Omental fat pad (tissue), 4 donors: ENCODE measurements around the gene PPP4R3A. TPM values are rescaled to one million over a fixed set of nuclear protein-coding genes. Genes with fewer than 3 reads are reported as not detected.

Experiments used
- ATAC-seq: fragments of 150-250 bp; one replicate; pipeline ENCODE4 v1.9.1; 2016; ENCODE audit warnings: mild to moderate bottlenecking, moderate library complexity; ENCODE audit not compliant: low FRiP score
- DNase-seq: peaks from one replicate; pipeline ENCODE4 v3.0.0-alpha.2; 2019; ENCODE audit warnings: low spot score
- total RNA-seq, 4 donors: library from RNA; depleted of rRNA; stranded (reverse); fragments of >200 nt; gene quantifications; one replicate each; pipeline ENCODE4 v1.1.0, GENCODE V29; 2016
- TF ChIP-seq, protein P1 (sequence below), 3 donors: fragments of 450-650 bp; IDR thresholded peaks; one replicate each; pipeline ENCODE4 v1.5.1; 2016 to 2017; ENCODE audit warnings: antibody characterized with exemption in 3 of 3, mild to moderate bottlenecking in 3 of 3, moderate library complexity in 2 of 3

The PPP4R3A gene
- total RNA-seq, 4 donors from 2014 or later, result 55.2 to 87.1 (median 79.5) TPM

DNA sequence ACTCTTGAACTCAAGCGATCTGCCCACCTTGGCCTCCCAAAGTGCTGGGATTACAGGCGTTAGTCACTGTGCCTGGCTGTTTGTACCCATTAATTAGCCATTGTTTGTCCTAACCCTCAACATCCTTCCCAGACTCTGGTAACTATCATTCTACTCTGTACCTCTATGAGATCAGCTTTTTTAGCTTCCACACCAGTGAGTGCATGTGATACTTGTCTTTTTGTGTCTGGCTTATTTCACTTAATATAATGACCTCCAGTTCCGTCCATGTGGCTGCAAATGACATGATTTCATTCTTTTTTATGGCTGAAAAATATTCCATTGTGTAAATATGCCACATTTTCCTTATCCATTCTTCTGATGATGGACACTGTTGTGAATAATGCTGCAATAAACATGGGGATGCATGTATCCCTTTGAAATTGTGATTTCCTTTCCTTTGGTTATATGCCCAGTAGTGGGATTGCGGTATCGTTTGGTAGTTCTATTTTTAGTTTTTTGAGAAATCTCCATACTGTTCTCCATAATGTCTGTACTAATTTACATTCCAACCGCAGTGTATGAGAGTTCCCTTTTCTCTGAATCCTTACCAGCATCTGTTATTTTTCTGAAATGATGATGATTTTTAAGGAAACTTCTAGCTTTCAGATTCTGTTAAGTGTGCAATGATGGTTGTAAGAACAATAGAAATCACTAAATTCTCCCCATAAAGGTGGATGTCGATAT is 6.7 kb upstream of the PPP4R3A start:
- no peak for DNase-seq
- TF ChIP-seq, protein P1, sequence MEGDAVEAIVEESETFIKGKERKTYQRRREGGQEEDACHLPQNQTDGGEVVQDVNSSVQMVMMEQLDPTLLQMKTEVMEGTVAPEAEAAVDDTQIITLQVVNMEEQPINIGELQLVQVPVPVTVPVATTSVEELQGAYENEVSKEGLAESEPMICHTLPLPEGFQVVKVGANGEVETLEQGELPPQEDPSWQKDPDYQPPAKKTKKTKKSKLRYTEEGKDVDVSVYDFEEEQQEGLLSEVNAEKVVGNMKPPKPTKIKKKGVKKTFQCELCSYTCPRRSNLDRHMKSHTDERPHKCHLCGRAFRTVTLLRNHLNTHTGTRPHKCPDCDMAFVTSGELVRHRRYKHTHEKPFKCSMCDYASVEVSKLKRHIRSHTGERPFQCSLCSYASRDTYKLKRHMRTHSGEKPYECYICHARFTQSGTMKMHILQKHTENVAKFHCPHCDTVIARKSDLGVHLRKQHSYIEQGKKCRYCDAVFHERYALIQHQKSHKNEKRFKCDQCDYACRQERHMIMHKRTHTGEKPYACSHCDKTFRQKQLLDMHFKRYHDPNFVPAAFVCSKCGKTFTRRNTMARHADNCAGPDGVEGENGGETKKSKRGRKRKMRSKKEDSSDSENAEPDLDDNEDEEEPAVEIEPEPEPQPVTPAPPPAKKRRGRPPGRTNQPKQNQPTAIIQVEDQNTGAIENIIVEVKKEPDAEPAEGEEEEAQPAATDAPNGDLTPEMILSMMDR (IDR thresholded peaks at IDR 0.05), result no peak
- ATAC-seq, result no peak

DNA sequence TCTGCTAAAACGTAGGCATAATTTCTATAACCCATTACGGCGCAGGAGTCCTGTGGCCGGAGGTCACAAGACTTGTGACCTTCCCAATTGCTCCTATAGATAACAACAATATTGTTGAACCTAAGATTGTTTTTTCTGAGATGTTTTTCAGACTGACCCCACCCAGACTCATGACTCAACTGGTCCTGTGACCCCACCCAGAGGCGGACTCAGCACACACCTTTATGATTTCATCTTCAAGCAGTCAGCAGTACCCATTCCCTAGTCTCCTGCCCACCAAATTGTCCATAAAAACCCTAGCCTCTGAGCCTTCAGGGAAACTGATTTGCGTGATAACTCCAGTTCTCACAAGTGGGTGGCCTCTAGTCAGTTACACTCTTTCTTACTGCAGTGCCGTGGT is 5.9 kb upstream of the PPP4R3A start:
- DNase-seq (no peak), ATAC-seq (no peak)
- TF ChIP-seq, protein P1 (IDR thresholded peaks at IDR 0.05), result no peak

DNA sequence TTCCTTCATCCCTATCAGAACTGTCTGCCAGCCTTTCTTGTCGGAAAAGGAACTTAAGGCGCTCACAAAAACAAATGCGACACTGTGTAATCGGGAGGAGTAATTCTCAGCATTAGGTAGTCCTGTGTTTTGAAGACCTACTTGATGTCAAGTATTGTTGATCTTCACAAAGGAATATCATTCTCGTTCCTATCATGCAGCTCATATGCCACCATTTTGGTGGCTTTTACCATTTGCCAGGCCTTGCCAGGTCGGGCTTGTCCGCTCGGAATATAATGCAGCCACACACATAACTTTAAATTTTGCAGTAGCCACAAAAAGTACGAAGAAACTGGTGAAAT is 903 bp upstream of the PPP4R3A start:
- ATAC-seq (no peak), DNase-seq (no peak)
- TF ChIP-seq, protein P1 (IDR thresholded peaks at IDR 0.05), result no peak

DNA sequence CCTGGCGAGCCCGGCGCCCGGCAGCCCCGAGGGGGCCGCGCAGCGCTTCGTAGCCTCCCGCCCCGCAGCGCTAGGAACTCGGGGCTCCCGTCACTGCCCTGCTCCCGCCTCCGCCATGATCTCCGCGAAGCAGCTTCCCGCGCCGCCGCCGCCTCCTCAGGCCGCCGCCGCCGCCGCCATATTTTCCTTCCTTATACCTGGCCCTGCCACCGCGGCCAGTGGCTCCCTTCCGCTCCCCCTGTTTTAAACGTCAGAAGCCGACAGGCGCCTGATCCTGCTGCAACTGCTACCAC is 286 bp downstream of the PPP4R3A start:
- ATAC-seq (peak; percentile 54), DNase-seq (peak; percentile 27)
- TF ChIP-seq, protein P1 (IDR thresholded peaks at IDR 0.05), result no peak

DNA sequence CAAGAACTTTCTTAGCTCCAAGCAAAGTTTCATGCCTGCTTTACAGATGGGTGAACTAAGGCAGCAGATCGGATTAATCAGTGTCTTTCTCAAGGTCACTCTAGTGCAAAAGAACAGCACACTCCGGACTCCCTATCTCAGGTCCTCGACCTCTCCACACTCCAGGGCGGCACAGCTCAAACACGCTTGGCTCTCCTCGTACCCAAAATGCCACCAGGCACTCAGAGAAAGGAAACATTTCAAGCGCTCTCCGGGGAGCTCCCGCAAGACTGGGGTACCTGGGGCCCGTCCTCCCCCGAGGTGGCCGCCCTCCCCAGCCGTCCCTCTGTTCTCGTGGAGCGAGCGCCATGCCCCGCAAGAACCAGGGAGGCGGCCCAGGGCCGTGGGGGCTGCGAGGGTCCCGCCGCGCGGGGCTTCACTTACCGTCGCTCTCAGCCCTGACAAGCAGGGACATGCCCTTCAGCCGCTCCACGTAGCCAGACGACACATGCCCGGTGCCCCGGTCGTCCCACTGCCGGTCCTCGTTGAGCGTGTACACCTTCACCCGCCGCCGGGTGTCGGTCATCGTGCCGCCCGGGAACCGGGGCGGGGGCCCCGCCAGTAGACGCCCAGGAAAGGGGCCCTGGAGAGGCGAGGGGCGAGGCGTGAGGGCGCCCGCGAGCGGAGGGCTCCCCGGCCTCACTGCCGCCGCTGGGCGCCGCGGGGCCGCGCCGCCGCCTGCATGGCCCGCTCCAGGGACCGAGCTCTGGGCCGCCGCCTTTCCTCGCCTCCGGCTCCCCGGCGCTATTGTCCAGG is 830 bp downstream of the PPP4R3A start:
- peak; percentile 9 for ATAC-seq

DNA sequence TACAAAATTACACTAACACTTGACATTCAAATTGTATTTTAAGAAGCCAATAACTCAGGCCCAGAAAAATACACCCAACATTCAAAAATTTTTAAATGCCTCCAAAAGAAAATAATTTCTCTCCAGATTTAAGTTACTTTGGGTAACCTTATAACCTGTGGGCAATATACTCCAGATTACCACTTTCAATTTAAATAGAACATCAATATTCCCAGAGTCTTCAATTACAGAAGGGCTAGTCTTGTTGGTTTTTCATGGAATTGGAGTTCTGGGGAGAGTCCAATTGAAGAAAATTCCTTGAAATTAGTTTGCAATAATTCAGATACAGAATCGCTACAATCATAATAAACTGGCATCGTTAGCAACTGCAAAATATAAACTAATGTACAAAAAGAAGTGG is 2.0 kb downstream of the PPP4R3A start:
- TF ChIP-seq, protein P1 (IDR thresholded peaks at IDR 0.05), result no peak
- DNase-seq, result no peak
- ATAC-seq, result no peak

More for the DNA sequence above, 830 bp downstream of the PPP4R3A start:
- DNase-seq, result no peak
- TF ChIP-seq, protein P1 (IDR thresholded peaks at IDR 0.05), result no peak

DNA sequence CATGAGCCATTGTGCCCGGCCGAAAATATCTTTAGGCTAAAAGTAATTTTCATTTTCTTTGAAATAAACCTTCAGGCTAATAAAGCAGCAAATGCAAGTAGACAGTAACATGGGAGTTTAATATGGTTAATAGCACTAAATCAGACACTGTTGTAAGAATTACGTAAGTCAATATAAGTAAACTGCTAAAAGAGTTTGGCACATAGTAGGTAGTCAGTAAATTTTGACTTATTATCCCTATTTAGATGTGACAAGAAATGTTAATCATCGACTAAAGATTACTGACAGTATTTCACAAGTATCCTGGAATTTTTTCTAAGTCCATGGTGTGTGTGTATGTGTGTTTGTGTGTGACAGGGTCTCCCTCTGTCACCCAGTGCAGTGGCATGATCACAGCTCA is 3.9 kb downstream of the PPP4R3A start:
- ATAC-seq (no peak), DNase-seq (no peak)
- TF ChIP-seq, protein P1 (IDR thresholded peaks at IDR 0.05), result no peak
